Stimulated activated CD4-positive, alpha-beta T cell treated with anti-CD3 and anti-CD28 coated beads, Interleukin-15, amount 100 ng/mL, for 48 hours (primary cell): ENCODE measurements around the gene PFKL.
"Not testable (repeated sequence)": the region's sequence is repeated elsewhere in the genome, so short reads cannot be mapped to it uniquely, and the experiment has no call there.

Experiments
- DNase-seq, 2 donors: peaks; one replicate each; pipeline ENCODE4 v3.0.0-alpha.2; 2020; ENCODE audit warnings: low read depth in 2 of 2

PFKL gene

DNA sequence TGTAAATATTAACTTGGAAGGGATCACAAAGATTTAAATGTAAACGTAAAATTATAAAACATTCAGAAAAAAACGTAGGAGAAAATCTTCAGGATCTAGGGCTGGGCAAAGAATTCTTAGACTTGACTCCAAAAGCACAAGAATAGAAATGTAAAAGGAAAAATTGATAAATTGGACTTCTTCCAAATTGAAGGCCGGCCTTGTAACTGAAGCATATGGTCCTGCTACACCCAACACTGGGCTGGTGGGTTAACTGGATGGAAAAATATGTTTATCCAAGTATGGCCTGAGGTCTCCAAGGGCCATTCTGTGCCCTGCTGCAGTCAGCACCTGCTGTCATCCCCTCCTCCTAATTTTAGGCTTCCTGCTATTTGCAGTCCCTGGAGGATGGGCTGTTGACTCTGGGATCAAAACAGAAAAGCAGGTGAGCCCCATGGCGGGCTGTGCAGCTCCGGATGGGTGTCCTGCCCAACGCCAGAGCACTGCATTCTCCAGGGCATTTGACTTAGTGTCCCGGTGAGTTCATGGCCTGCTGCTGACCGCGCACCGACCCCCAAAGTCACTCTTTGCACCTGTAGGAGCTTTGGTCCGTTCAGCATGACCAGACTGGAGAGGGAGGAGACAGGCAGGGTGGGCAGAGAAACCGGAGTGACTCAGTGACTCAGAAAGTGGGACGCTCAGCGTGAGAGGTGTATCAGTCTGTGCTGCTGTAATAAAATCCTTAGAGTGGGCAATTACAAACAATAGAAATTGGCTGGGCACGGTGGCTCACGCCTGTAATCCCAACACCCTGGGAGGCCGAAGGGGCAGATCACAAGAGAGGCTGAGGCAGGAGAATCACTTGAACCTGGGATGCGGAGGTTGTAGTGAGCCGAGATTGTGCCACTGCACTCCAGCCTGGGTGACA lies 20.2 kb upstream of the PFKL start:
- no peak for DNase-seq

- no peak for DNase-seq
Observed at GRCh38 chr21:44281801-44282200, 18.1 kb upstream of the PFKL start.

DNA sequence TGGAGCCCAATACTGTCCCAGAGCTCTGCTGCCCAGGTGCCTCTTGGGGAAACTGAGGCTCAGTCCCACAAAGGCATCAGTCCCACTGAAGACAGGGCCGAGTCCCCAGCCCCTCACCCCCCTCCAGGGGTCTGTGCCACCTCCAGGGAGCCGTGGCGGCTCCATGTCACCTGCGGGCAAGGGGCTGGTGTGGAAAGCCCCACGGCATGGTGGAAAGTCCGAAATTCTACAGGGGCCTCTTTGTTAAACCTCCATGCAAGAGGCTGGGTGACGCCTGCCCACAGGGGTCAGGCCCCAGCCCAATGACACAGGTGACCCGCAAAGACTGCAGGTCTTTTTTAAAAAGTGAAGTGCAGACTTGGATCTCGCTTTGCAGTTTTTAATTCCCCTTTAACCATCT lies 17.5 kb upstream of the PFKL start:
- no peak for DNase-seq

DNA sequence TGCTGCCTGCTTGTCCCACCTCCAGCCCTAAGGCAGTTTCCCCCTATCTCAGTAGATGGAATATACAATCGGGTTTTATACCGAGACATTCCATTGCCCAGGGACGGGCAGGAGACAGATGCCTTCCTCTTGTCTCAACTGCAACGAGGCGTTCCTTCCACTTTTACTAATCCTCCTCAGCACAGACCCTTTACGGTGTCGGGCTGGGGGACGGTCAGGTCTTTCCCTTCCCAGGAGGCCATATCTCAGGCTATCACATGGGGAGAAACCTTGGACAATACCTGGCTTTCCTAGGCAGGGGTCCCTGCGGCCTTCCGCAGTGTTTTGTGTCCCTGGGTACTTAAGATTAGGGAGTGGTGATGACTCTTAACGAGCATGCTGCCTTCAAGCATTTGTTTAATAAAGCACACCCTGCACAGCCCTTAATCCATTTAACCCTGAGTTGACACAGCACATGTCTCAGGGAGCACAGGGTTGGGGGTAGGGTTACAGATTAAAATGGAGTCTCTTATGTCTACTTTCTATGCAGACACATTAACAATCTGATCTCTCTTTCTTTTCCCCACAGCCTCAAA lies 16.6 kb upstream of the PFKL start:
- not testable (repeated sequence) for DNase-seq

DNA sequence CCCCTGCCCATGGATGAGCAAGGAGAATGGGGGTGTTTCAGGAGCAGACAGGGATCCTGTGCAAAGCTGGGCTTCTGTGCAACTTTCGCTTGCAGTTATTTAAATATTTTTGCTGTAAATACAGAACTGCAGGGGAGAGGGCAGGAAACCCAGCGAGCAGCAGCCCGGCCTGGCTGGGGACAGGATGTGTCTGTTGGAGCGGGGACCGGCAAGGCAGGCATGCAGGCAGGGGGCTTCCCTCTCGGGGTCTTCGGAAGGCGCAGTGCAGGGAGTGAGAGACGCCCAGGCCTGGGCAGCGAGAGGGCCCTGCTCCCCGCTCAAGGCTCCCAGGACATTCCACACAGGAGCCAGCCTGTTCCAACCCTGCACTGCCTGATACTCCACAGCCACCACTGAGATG lies 15.9 kb upstream of the PFKL start:
- DNase-seq, result no peak

DNA sequence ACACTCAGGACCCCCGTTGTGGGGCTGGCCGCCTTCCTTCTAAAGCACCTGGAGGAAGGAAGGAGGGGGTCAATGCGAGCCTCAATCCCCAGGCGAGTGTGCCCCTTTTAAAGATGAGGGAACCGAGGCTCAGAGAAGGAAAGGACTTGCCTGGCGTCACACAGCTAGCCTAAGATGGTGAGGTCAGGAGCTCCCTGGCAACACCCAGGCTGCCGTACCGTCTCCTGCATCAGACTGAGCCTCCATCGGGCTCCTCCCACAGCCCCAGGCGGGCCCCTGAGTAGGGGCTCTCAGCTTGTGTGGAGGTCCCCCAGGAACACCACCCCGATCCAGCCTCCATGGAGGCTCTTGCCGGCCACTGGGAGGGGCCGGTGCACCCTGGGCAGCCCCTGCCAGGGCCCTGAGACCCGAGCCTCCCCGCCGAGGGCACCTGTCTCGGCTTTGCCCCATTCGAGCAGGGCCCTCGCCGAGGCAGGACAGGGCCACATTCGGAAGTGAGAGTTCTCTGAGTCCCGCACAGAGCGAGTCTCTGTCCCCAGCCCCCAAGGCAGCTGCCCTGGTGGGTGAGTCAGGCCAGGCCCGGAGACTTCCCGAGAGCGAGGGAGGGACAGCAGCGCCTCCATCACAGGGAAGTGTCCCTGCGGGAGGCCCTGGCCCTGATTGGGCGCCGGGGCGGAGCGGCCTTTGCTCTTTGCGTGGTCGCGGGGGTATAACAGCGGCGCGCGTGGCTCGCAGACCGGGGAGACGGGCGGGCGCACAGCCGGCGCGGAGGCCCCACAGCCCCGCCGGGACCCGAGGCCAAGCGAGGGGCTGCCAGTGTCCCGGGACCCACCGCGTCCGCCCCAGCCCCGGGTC lies 14.5 kb upstream of the PFKL start, which contains the start of gene AIRE:
Gene AIRE, plus strand, starts transcription at position 739 of the 855 bp plus-strand sequence. CDS start 131 bp downstream, outside the sequence.
- DNase-seq, result no peak

- DNase-seq, result no peak
Observed at GRCh38 chr21:44286086-44286715, 13.7 kb upstream of the PFKL start.

GRCh38 chr21:44286716-44287632 lies 12.9 kb upstream of the PFKL start:
- DNase-seq, result no peak

DNA sequence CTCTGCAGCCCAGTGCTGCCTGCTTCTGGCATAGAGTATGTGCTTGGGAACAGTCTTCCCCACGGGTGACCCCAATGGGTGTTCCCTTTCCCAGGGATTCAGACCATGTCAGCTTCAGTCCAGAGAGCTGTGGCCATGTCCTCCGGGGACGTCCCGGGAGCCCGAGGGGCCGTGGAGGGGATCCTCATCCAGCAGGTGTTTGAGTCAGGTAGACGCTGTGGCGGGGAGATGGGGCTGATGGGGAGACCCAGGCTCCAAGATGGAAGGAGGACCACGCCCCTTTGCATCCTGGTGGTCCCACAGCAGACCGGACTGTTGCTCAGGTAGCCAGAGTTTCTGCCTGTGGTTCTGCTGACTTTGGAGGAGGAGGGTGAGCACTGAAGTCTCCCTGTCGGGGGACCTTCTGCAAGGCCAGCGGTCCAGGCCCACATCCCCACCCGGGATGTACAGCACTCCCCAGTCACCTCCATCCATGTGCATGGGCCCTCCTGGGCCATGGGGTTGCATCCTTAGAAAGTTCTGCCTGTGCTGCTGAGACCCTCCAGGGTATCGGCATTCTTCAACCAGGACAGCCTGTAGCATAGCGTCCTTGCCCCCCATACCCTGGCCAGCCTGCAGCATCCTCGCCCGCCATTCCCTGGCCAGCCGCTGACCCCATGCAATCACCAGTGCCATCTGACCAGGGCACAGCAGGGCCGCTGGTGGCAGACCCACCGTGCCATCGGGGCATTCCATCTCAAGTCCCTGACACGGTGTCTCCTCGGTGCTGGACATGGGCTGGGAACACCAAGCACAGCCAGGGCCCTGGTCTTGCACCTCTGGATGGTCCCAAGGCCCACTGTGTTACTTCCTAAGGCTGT lies 11.4 kb upstream of the PFKL start:
- no peak for DNase-seq

DNA sequence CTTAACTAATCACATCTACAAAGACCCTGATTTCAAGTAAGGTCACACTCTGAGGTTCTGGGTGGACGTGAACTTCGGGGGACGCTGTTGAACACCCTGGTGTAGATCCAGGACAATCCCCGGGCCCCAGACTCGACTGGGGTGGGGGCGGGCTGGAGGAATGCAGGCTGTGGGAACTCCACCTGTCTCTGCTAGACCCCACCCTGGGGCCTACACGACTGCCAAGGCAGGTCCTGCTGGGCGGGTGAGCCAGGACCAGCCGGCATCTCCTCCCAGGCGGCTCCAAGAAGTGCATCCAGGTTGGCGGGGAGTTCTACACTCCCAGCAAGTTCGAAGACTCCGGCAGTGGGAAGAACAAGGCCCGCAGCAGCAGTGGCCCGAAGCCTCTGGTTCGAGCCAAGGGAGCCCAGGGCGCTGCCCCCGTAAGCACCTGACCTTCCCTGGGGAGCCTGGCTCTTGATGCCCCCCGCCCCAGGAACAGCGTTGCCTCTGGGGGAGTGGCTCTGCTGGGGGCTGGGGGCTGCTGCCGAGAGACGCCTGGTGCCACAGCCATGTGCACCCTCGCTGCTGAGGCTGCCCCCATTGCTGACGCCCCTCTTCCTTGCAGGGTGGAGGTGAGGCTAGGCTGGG lies 10.4 kb upstream of the PFKL start:
- DNase-seq, result no peak

- no peak for DNase-seq
Observed at GRCh38 chr21:44290327-44291077, 9.4 kb upstream of the PFKL start.

DNA sequence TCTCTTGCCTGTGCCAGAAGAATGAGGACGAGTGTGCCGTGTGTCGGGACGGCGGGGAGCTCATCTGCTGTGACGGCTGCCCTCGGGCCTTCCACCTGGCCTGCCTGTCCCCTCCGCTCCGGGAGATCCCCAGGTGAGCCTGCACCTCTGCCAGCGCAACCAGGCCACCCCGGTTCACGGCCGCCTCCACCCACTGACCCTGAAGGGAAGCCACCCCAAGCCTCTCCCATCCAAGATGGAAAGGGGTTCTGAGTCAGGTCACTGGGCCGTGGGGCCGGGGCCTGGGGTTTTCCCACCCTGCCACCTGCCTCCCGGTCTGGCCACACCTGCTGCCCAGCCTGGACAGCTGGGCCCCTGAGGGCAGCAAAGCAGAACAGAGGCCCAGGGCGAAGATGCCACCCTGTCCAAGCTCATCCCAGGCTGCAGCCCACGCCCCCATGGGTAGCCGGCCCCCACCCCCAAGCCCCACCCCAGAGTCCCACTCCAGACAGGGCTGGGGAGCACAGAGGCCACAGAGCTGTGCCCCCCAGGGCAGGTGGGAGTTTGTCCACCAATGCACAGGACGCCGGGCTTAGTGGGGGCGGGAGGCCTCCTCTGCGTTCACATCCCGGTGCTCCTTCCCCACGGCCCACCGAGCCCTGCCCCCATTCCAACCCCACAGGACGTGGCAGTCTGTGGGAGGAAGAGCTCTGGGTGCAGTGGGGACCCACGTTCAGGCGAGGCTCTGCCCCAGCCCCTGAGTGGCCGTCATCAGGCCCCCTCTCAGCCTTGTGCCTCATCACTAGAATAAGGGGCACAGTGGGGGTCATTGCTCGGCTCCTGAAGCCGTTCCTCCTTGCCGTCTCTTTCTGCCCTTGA lies 8.5 kb upstream of the PFKL start:
- DNase-seq, result no peak

GRCh38 chr21:44291936-44292811 lies 7.7 kb upstream of the PFKL start:
- no peak for DNase-seq

- DNase-seq, result no peak
Observed at GRCh38 chr21:44292812-44293195, 7.0 kb upstream of the PFKL start.

GRCh38 chr21:44293551-44294231 lies 6.2 kb upstream of the PFKL start:
- DNase-seq, result no peak
